A549 (cell line): ENCODE measurements around the gene DDO.

Experiments
- CTCF ChIP-seq: fragments of >200 bp; sonication (Bioruptor Twin); formaldehyde crosslinking; IDR thresholded peaks from 3 replicates; pipeline ENCODE4 v1.5.1; 2016
- POLR2A ChIP-seq: IDR thresholded peaks from 2 replicates; pipeline ENCODE4 v1.6.1; 2012; ENCODE audit warnings: mild to moderate bottlenecking, low read length

- no peak for TF ChIP-seq CTCF
- TF ChIP-seq POLR2A: no peak
Measured at GRCh38 chr6:110430236-110430635, 14.9 kb upstream of the DDO start.
